ENCODE data around the gene FBLIM1. TPM values are rescaled to one million over a fixed set of nuclear protein-coding genes. Genes with fewer than 3 reads are reported as not detected.

The FBLIM1 gene
- total RNA-seq, 2 experiments from 2014 or later = 0.09 TPM; not detected in 1

GRCh38 chr1:15733218-15733725, 25.3 kb upstream of the FBLIM1 start:
- ATAC-seq (no peak), DNase-seq (no peak)
- Mint-ChIP-seq H3K27me3 (no peaks in the 10 kb centered on the region), H3K9me3 (ENCODE audit: low read depth) (no peaks in the 10 kb centered on the region), H3K4me1 (no peaks in the 10 kb centered on the region), H3K36me3 (ENCODE audit: low read depth) (no peaks in the 10 kb centered on the region), H3K27ac (no peak overlapping the region), H3K4me3 (no peak overlapping the region)
- ChIA-PET POLR2A (interaction anchor here (0.5 kb wide), 1 partner anchor 1971 kb away, joined by 3 read pairs; no protein-coding TSS in a partner anchor), CTCF (no interaction called here)
- intact Hi-C loops (cut with DNase I, micrococcal nuclease) = no loop called here

GRCh38 chr1:15733726-15734226, 24.8 kb upstream of the FBLIM1 start:
- DNase-seq (no peak), ATAC-seq (no peak)
- H3K27me3 Mint-ChIP-seq = no peaks in the 10 kb centered on the region
- H3K9me3 Mint-ChIP-seq (ENCODE audit: low read depth) = no peaks in the 10 kb centered on the region
- CTCF ChIA-PET = no interaction called here
- H3K4me1 Mint-ChIP-seq = no peaks in the 10 kb centered on the region
- intact Hi-C loops (cut with DNase I, micrococcal nuclease) = no loop called here
- H3K27ac Mint-ChIP-seq = no peak overlapping the region
- no peaks in the 10 kb centered on the region for H3K36me3 Mint-ChIP-seq (ENCODE audit: low read depth)
- POLR2A ChIA-PET = interaction anchor here (0.5 kb wide), 1 partner anchor 1972 kb away, joined by 3 read pairs; no protein-coding TSS in a partner anchor
- no peak overlapping the region for H3K4me3 Mint-ChIP-seq

- no peak overlapping the region for H3K27ac Mint-ChIP-seq
Observed at GRCh38 chr1:15734296-15734695, 24.3 kb upstream of the FBLIM1 start.

GRCh38 chr1:15734901-15735300, 23.7 kb upstream of the FBLIM1 start:
- no peaks in the 10 kb centered on the region for H3K27me3 Mint-ChIP-seq
- DNase-seq = no peak
- H3K9me3 Mint-ChIP-seq (ENCODE audit: low read depth) = no peaks in the 10 kb centered on the region
- intact Hi-C loops (cut with DNase I, micrococcal nuclease) = no loop called here
- no peaks in the 10 kb centered on the region for H3K36me3 Mint-ChIP-seq (ENCODE audit: low read depth)
- ChIA-PET CTCF (no interaction called here), POLR2A (no interaction called here)
- no peak for ATAC-seq
- no peak overlapping the region for H3K4me3 Mint-ChIP-seq
- no peaks in the 10 kb centered on the region for H3K4me1 Mint-ChIP-seq
- no peak overlapping the region for H3K27ac Mint-ChIP-seq

More at GRCh38 chr1:15734296-15734695, 24.3 kb upstream of the FBLIM1 start:
- Mint-ChIP-seq H3K4me3 (no peak overlapping the region), H3K27me3 (no peaks in the 10 kb centered on the region), H3K9me3 (ENCODE audit: low read depth) (no peaks in the 10 kb centered on the region), H3K36me3 (ENCODE audit: low read depth) (no peaks in the 10 kb centered on the region), H3K4me1 (no peaks in the 10 kb centered on the region)
- POLR2A ChIA-PET = no interaction called here
- no peak for DNase-seq
- ATAC-seq = no peak
- intact Hi-C loops (cut with DNase I, micrococcal nuclease) = no loop called here
- CTCF ChIA-PET = no interaction called here

- intact Hi-C loops (cut with DNase I, micrococcal nuclease) = no loop called here
- H3K9me3 Mint-ChIP-seq (ENCODE audit: low read depth) = no peaks in the 10 kb centered on the region
- CTCF ChIA-PET = interaction anchor here (0.5 kb wide), 1 partner anchor 526 kb away, joined by 3 read pairs; no protein-coding TSS in a partner anchor
- no peaks in the 10 kb centered on the region for H3K36me3 Mint-ChIP-seq (ENCODE audit: low read depth)
- ATAC-seq = no peak
- H3K27ac Mint-ChIP-seq = no peak overlapping the region
- no peaks in the 10 kb centered on the region for H3K4me1 Mint-ChIP-seq
- no peak for DNase-seq
- no peaks in the 10 kb centered on the region for H3K27me3 Mint-ChIP-seq
- POLR2A ChIA-PET = no interaction called here
- H3K4me3 Mint-ChIP-seq = no peak overlapping the region
Observed at GRCh38 chr1:15735304-15736037, 23.1 kb upstream of the FBLIM1 start.

GRCh38 chr1:15736038-15736891, 22.3 kb upstream of the FBLIM1 start, which contains the start of gene SLC25A34:
SLC25A34 (plus strand) TSS chr1:15736258; CDS start chr1:15736486, 228 bp downstream.
- no peaks in the 10 kb centered on the region for H3K36me3 Mint-ChIP-seq (ENCODE audit: low read depth)
- H3K27me3 Mint-ChIP-seq = no peaks in the 10 kb centered on the region
- H3K4me3 Mint-ChIP-seq = no peak within 1 kb of the TSS
- CTCF ChIA-PET = interaction anchor here (0.5 kb wide), 1 partner anchor 525 kb away, joined by 3 read pairs; no protein-coding TSS in a partner anchor
- DNase-seq (no peak), ATAC-seq (peak; percentile 12)
- no peak within 1 kb of the TSS for H3K27ac Mint-ChIP-seq
- POLR2A ChIA-PET = no interaction called here
- intact Hi-C loops (cut with DNase I, micrococcal nuclease) = no loop called here
- H3K4me1 Mint-ChIP-seq = peaks cover under 1% of the 10 kb centered on the region
- H3K9me3 Mint-ChIP-seq (ENCODE audit: low read depth) = no peaks in the 10 kb centered on the region

GRCh38 chr1:15736892-15737261, 21.7 kb upstream of the FBLIM1 start:
- ChIA-PET POLR2A (interaction anchor here (0.5 kb wide), 1 partner anchor 168 kb away, joined by 5 read pairs; no protein-coding TSS in a partner anchor), CTCF (interaction anchor here (0.7 to 1.1 kb wide), 2 partner anchors 58 to 166 kb away, joined by 3 to 6 read pairs; no protein-coding TSS in a partner anchor)
- intact Hi-C loops (cut with DNase I, micrococcal nuclease) = no loop called here
- no peaks in the 10 kb centered on the region for H3K9me3 Mint-ChIP-seq (ENCODE audit: low read depth)
- H3K27ac Mint-ChIP-seq = no peak overlapping the region
- H3K36me3 Mint-ChIP-seq (ENCODE audit: low read depth) = no peaks in the 10 kb centered on the region
- no peak overlapping the region for H3K4me3 Mint-ChIP-seq
- H3K27me3 Mint-ChIP-seq = no peaks in the 10 kb centered on the region
- H3K4me1 Mint-ChIP-seq = peaks cover 5% of the 10 kb centered on the region
- no peak for ATAC-seq
- no peak for DNase-seq

- ATAC-seq (no peak), DNase-seq (no peak)
- no peaks in the 10 kb centered on the region for H3K36me3 Mint-ChIP-seq (ENCODE audit: low read depth)
- H3K4me1 Mint-ChIP-seq = peaks cover 5% of the 10 kb centered on the region
- H3K27ac Mint-ChIP-seq = no peak overlapping the region
- no peaks in the 10 kb centered on the region for H3K27me3 Mint-ChIP-seq
- no peak overlapping the region for H3K4me3 Mint-ChIP-seq
- intact Hi-C loops (cut with DNase I, micrococcal nuclease) = no loop called here
- ChIA-PET POLR2A (interaction anchor here (0.5 to 0.9 kb wide), 3 partner anchors 16 to 182 kb away, joined by 3 to 6 read pairs (median 5); no protein-coding TSS in a partner anchor), CTCF (interaction anchor here (0.7 to 1.4 kb wide), 4 partner anchors 59 to 167 kb away, joined by 3 to 6 read pairs (median 4); no protein-coding TSS in a partner anchor)
- H3K9me3 Mint-ChIP-seq (ENCODE audit: low read depth) = no peaks in the 10 kb centered on the region
Observed at GRCh38 chr1:15737324-15738319, 21.0 kb upstream of the FBLIM1 start.

- POLR2A ChIA-PET = interaction anchor here (0.5 to 0.9 kb wide), 2 partner anchors 17 to 210 kb away, joined by 3 to 7 read pairs; no protein-coding TSS in a partner anchor
- Mint-ChIP-seq H3K36me3 (ENCODE audit: low read depth) (no peaks in the 10 kb centered on the region), H3K27ac (no peak overlapping the region)
Observed at GRCh38 chr1:15738416-15739113, 20.0 kb upstream of the FBLIM1 start.

GRCh38 chr1:15739259-15739658, 19.3 kb upstream of the FBLIM1 start:
- intact Hi-C loops (cut with DNase I, micrococcal nuclease) = no loop called here
- ChIA-PET POLR2A (no interaction called here), CTCF (no interaction called here)
- Mint-ChIP-seq H3K27me3 (no peaks in the 10 kb centered on the region), H3K27ac (no peak overlapping the region), H3K36me3 (ENCODE audit: low read depth) (no peaks in the 10 kb centered on the region), H3K4me3 (no peak overlapping the region), H3K4me1 (peaks cover 5% of the 10 kb centered on the region), H3K9me3 (ENCODE audit: low read depth) (no peaks in the 10 kb centered on the region)
- no peak for DNase-seq
- ATAC-seq = no peak

More at GRCh38 chr1:15738416-15739113, 20.0 kb upstream of the FBLIM1 start:
- Mint-ChIP-seq H3K27me3 (no peaks in the 10 kb centered on the region), H3K4me3 (no peak overlapping the region), H3K9me3 (ENCODE audit: low read depth) (no peaks in the 10 kb centered on the region), H3K4me1 (peaks cover 5% of the 10 kb centered on the region)
- DNase-seq = no peak
- no peak for ATAC-seq
- intact Hi-C loops (cut with DNase I, micrococcal nuclease) = no loop called here
- CTCF ChIA-PET = interaction anchor here (0.9 to 1.4 kb wide), 2 partner anchors 144 to 161 kb away, joined by 4 to 5 read pairs; no protein-coding TSS in a partner anchor
